MG63 (cell line): ENCODE results near the gene EPG5. TPM values are rescaled to one million over a fixed set of nuclear protein-coding genes. Genes with fewer than 3 reads are reported as not detected.
A peak's percentile ranks its signal among the peaks of the same experiment; 100 is the strongest.
"Not testable (repeated sequence)": the region's sequence is repeated elsewhere in the genome, so short reads cannot be mapped to it uniquely, and the experiment has no call there.

ENCODE experiments used
- DNase-seq: peaks from one replicate; pipeline ENCODE4 v3.0.0-alpha.2; 2020
- H3K27me3 ChIP-seq: fragments of 250-450 bp; sonication (Bioruptor Pico); 2 replicates; pipeline ENCODE4 v1.5.1; 2020; ENCODE audit warnings: mild to moderate bottlenecking, moderate library complexity
- H3K36me3 ChIP-seq: fragments of 250-450 bp; sonication (Bioruptor Pico); 2 replicates; pipeline ENCODE4 v1.5.1; 2020; ENCODE audit warnings: mild to moderate bottlenecking, moderate library complexity
- H3K4me3 ChIP-seq: fragments of 250-450 bp; sonication (Bioruptor Pico); 2 replicates; pipeline ENCODE4 v1.5.1; 2020; ENCODE audit warnings: mild to moderate bottlenecking, moderate library complexity
- H3K9me3 ChIP-seq: fragments of 250-450 bp; sonication (Bioruptor Pico); 2 replicates; pipeline ENCODE4 v1.5.1; 2020; ENCODE audit warnings: mild to moderate bottlenecking, moderate library complexity
- total RNA-seq: library from RNA; depleted of rRNA; stranded (reverse); fragments of >200 nt; shearing (Covaris generic); gene quantifications from 2 replicates; pipeline ENCODE4 v1.2.3, GENCODE V29; 2014; ENCODE audit warnings: low replicate concordance; rRNA removed

The EPG5 gene
- total RNA-seq, 1 experiment from 2014 or later: 14.2 TPM

- no peaks in the 10 kb centered on the region for H3K27me3 ChIP-seq
- no peaks in the 10 kb centered on the region for H3K36me3 ChIP-seq
- no peak for DNase-seq
- no peaks in the 10 kb centered on the region for H3K9me3 ChIP-seq
- H3K4me3 ChIP-seq: no peak within 1 kb of the TSS
Measured at GRCh38 chr18:45825258-45826044, 141.7 kb downstream of the EPG5 start, which contains the start of gene SIGLEC15. Gene SIGLEC15 (plus strand): TSS chr18:45825675. CDS start chr18:45825729, 54 bp downstream.

DNA sequence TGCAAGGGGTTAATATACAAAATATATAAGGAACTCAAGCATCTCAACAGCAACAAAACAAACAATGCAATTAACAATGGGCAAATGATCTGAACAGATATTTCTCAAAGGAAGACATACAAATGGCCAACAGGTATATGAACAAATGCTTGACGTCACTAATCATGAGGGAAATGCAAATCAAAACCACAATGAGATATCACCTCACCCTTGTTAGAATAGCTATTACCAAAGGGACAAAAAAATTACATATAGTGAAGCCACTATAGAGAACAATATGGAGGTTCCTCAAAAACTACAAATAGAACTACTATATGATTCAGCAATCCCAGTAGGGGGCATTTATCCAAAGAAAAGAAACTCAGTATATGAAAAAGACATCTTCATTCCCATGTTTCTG is 145.4 kb downstream of the EPG5 start:
- DNase-seq: no peak
- H3K36me3 ChIP-seq: no peaks in the 10 kb centered on the region

DNA sequence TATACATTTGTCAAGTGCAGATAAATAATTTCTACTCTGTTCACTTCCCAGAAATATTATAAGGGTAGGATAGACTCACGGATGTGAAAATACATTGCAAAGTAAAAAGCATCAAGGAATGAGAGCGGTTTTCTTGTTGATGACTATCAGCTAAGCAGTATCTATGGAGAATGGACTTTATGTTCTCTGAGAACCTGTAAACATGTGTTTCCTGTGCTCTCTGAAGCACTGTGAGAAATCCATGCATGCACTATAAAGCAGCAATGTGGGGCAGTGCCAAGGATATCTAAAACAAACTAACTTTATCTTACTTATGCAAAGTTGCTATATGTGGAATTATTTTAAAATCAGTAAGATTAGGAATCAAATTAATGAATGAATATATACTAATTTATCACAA is 146.1 kb downstream of the EPG5 start:
- no peak for DNase-seq
- no peaks in the 10 kb centered on the region for H3K27me3 ChIP-seq
- H3K36me3 ChIP-seq: no peaks in the 10 kb centered on the region
- peaks cover 3% of the 10 kb centered on the region; the same call in 1 of the 2 replicates for H3K9me3 ChIP-seq
- H3K4me3 ChIP-seq: no peak overlapping the region

More for the DNA sequence above, 145.4 kb downstream of the EPG5 start:
- no peaks in the 10 kb centered on the region for H3K27me3 ChIP-seq
- no peaks in the 10 kb centered on the region; the same call in 1 of the 2 replicates for H3K9me3 ChIP-seq
- H3K4me3 ChIP-seq: no peak overlapping the region

DNA sequence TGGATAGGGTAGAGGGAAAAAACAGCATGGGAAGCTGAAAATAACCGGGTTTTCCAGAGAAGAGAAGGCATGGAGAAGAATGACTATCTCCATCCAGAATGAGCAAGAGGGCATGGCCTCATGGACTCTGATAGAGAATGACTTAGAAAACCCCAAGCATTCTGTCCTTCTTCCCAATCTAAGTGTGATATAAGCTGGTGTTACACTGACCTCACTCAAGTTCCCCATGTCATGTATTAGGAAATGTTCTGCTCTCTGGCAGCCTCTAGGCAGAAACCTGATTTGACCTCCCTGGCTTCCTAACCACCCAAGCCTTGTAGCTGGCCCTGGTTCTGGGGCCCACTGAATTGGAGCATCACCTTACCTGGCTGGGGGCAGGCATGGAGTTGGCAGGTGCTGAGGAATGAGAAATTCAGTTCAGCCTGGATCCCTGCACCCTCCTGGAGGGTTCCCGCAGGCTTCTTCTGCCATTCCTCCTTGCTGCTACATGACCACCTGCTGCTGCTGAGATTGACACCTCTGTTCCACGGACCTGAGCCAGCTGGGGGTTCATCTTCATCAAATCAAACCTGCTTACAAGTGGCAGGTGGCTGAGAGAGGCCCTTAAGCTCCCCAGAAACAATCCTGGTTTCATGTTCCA is 146.9 kb downstream of the EPG5 start:
- Histone ChIP-seq H3K27me3 (no peaks in the 10 kb centered on the region), H3K4me3 (no peak overlapping the region), H3K9me3 (peaks cover 3% of the 10 kb centered on the region; the same call in 1 of the 2 replicates), H3K36me3 (no peaks in the 10 kb centered on the region)
- no peak for DNase-seq

- peak; percentile 66 for DNase-seq
- not testable (repeated sequence) for H3K9me3 ChIP-seq, H3K27me3 ChIP-seq, H3K36me3 ChIP-seq, H3K4me3 ChIP-seq
Measured at GRCh38 chr18:45818765-45819164, 148.4 kb downstream of the EPG5 start.

- peaks cover 8% of the 10 kb centered on the region; the same call in 1 of the 2 replicates for H3K9me3 ChIP-seq
- no peak overlapping the region for H3K4me3 ChIP-seq
- no peaks in the 10 kb centered on the region for H3K27me3 ChIP-seq
- DNase-seq: no peak
- H3K36me3 ChIP-seq: no peaks in the 10 kb centered on the region
Measured at GRCh38 chr18:45817543-45817942, 149.6 kb downstream of the EPG5 start.

DNA sequence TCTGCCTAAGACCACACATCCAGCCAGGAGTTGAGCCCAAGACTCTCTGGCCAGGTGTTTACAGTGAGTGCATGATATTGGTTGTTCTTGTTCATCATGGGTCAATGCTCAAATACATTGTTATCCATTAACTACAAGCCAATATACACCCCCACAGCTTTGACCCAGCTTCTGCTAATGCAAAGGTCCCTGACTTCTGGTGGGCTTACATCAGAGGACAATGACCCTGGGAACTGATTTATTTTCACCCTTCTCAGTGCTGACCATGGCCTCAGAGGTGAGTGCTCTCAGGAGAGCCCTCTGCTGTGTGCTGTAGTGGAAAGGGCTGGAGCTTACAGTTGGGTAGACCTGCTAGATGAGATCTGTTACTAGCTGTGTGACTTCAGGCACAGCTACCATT is 152.4 kb downstream of the EPG5 start:
- H3K36me3 ChIP-seq, DNase-seq, H3K27me3 ChIP-seq, H3K4me3 ChIP-seq, H3K9me3 ChIP-seq: not testable (repeated sequence)

DNA sequence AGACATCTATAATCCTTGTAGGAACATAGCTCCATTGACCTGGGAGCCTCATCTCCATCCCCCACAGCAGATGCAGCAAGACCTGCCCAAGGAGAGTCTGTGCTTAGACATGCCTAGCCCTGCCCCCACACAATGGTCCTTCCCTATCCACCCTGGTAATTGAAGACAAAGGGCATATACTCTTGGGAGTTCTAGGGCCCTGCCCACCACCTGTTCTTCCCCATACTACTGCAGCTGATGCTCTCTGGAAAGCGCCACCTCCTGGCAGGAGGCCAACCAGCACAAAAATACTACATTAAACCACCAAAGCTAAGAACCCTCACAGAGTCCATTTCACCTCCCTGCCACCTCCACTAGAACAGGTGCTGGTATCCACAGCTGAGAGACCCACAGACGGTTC is 160.0 kb downstream of the EPG5 start:
- not testable (repeated sequence) for DNase-seq, H3K27me3 ChIP-seq, H3K4me3 ChIP-seq
- peaks cover 10% of the 10 kb centered on the region for H3K36me3 ChIP-seq
- H3K9me3 ChIP-seq: peaks cover 35% of the 10 kb centered on the region

DNA sequence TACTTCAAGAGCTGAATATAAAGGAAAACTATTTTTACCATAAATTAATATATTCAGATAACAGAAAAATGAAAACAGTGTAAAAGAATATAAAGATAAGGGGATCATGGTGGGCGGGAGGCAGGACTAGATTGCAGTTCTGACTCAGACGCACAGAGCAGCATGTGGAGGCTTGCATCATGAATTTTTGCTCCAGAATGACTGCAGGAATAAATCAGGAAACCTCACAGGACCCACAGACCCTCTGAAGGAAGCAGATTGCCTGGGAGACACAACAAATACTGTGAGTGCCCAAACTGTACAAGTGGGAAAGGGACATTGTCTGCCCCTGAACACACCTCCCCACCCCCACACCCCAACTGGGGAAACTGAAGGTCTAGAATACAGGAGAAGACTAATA is 160.9 kb downstream of the EPG5 start:
- H3K9me3 ChIP-seq: peaks cover 35% of the 10 kb centered on the region
- H3K36me3 ChIP-seq: peaks cover 10% of the 10 kb centered on the region
- DNase-seq: no peak
- no peak overlapping the region for H3K4me3 ChIP-seq
- no peaks in the 10 kb centered on the region for H3K27me3 ChIP-seq

GRCh38 chr18:45805551-45805950 is 161.6 kb downstream of the EPG5 start:
- Histone ChIP-seq H3K4me3 (no peak overlapping the region), H3K36me3 (peaks cover 10% of the 10 kb centered on the region), H3K27me3 (no peaks in the 10 kb centered on the region), H3K9me3 (peaks cover 37% of the 10 kb centered on the region)
- DNase-seq: no peak

GRCh38 chr18:45802814-45803492 is 164.2 kb downstream of the EPG5 start:
- Histone ChIP-seq H3K36me3 (peaks cover 10% of the 10 kb centered on the region), H3K9me3 (peaks cover 40% of the 10 kb centered on the region), H3K4me3 (no peak overlapping the region), H3K27me3 (no peaks in the 10 kb centered on the region)
- peak; percentile 90 for DNase-seq

DNA sequence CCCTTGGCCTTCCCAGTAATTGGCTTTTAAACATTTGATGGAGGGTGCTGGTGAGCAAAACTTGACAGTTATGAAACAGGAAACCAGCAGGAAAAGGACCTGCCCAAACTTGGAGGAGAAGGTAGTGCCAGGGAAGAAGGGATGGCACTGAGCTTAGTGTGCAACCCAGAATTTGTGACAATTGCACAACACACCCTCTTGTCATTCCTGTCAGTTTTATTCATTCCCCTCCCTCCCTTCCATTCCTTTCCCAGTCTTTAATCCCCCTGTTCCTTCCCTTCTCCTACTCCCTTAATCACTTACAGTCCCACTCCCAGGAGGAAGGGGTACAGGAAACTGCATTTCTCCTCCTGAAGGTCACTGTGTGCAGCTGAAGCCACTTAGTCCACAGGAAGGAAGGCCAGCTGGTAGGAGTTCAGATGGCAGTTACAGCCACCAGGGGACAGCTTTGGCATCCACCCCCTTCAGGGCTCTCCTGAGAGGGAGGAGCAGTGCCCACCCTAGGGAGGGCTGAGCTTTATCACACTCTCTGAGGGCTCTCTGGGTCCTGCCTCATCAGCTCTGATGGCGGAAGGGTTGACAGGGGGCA is 165.6 kb downstream of the EPG5 start:
- H3K4me3 ChIP-seq: no peak overlapping the region
- H3K36me3 ChIP-seq: peaks cover 10% of the 10 kb centered on the region
- DNase-seq: no peak
- H3K9me3 ChIP-seq: peaks cover 39% of the 10 kb centered on the region
- H3K27me3 ChIP-seq: no peaks in the 10 kb centered on the region

Other genes with a start within 250 kb of the EPG5 start
- gene SLC14A1, start 243.1 kb downstream of the EPG5 start, total RNA-seq: 35.8 and 40.0 TPM in 2 replicates
- 0.13 TPM in 1 of 2 replicates, not detected in the other for gene SIGLEC15, start 141.7 kb downstream of the EPG5 start, total RNA-seq
- 5.6 and 9.7 TPM in 2 replicates for gene PSTPIP2, start 104.9 kb upstream of the EPG5 start, total RNA-seq
- 432 and 465 TPM in 2 replicates for gene ATP5F1A, start 131.0 kb upstream of the EPG5 start, total RNA-seq
- gene HAUS1, start 137.1 kb upstream of the EPG5 start, total RNA-seq: 48.6 and 49.6 TPM in 2 replicates